Suppressor macrophage treated with lipopolysaccharide for 1 hour (primary cell): ENCODE data around the gene CUX1.
"Not testable (repeated sequence)": the region's sequence is repeated elsewhere in the genome, so short reads cannot be mapped to it uniquely, and the experiment has no call there.

Experiments used
- DNase-seq, 3 donors: peaks; one replicate each; pipeline ENCODE4 v3.0.0-alpha.2; 2020 to 2022

CUX1 gene

GRCh38 chr7:102230162-102230561 is 412.7 kb downstream of the CUX1 start:
- not testable (repeated sequence) for DNase-seq

GRCh38 chr7:102230593-102230992 is 413.2 kb downstream of the CUX1 start:
- peak; percentile 48 to 78 (median 60) for DNase-seq

- DNase-seq: no peak
Measured at GRCh38 chr7:102232611-102233286, 415.3 kb downstream of the CUX1 start.

- DNase-seq: no peak
Measured at GRCh38 chr7:102234131-102234530, 416.7 kb downstream of the CUX1 start.

- no peak for DNase-seq
Measured at GRCh38 chr7:102234801-102235550, 417.6 kb downstream of the CUX1 start.

- no peak for DNase-seq
Measured at GRCh38 chr7:102236102-102236501, 418.7 kb downstream of the CUX1 start.

- peak; percentile 66 to 80 (median 76) for DNase-seq
Measured at GRCh38 chr7:102236592-102237287, 419.3 kb downstream of the CUX1 start.

GRCh38 chr7:102239206-102239820 is 421.9 kb downstream of the CUX1 start:
- DNase-seq: no peak

- DNase-seq: no peak
Measured at GRCh38 chr7:102241431-102241830, 424.0 kb downstream of the CUX1 start.

GRCh38 chr7:102244601-102245000 is 427.2 kb downstream of the CUX1 start:
- no peak for DNase-seq

GRCh38 chr7:102248081-102248455 is 430.6 kb downstream of the CUX1 start:
- no peak for DNase-seq

GRCh38 chr7:102248456-102249395 is 431.3 kb downstream of the CUX1 start:
- DNase-seq: no peak

GRCh38 chr7:102251531-102252365 is 434.3 kb downstream of the CUX1 start:
- DNase-seq: no peak

GRCh38 chr7:102252366-102252982 is 435.0 kb downstream of the CUX1 start:
- DNase-seq: no peak

- DNase-seq: no peak
Measured at GRCh38 chr7:102253066-102253972, 435.9 kb downstream of the CUX1 start.

GRCh38 chr7:102253973-102254370 is 436.5 kb downstream of the CUX1 start:
- DNase-seq: no peak

- no peak for DNase-seq
Measured at GRCh38 chr7:102254521-102254920, 437.1 kb downstream of the CUX1 start.

- no peak for DNase-seq
Measured at GRCh38 chr7:102255501-102255900, 438.1 kb downstream of the CUX1 start.

- no peak for DNase-seq
Measured at GRCh38 chr7:102255916-102256315, 438.5 kb downstream of the CUX1 start.
